CD4-positive, alpha-beta T cell treated with Interleukin-2 at 100 ng/mL for 4 hours (primary cell): ENCODE data around the gene RPS14.
"Not testable (repeated sequence)": the region's sequence is repeated elsewhere in the genome, so short reads cannot be mapped to it uniquely, and the experiment has no call there.

Experiments
- DNase-seq: peaks from one replicate; pipeline ENCODE4 v3.0.0-alpha.2; 2020; ENCODE audit warnings: low spot score

The RPS14 gene

DNA sequence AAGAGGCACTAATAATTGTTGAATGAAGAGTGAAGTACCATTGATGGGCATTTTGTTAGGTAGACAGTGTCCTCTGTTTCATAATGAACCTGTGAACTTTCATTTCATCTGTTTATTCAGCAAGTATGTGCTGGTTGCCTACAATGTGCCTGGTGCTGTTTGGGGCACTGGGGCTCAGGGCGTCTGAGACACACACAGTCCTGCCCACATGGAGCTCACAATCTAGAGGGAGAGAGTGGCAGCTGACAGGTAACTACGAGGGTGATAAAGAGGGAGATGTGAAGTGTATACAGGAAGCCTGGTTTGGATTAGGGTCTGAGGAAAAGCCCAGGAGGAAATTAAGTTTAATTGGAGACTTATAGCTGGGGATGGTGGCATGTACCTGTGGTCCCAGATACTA is 29.9 kb upstream of the RPS14 start:
- no peak for DNase-seq

DNA sequence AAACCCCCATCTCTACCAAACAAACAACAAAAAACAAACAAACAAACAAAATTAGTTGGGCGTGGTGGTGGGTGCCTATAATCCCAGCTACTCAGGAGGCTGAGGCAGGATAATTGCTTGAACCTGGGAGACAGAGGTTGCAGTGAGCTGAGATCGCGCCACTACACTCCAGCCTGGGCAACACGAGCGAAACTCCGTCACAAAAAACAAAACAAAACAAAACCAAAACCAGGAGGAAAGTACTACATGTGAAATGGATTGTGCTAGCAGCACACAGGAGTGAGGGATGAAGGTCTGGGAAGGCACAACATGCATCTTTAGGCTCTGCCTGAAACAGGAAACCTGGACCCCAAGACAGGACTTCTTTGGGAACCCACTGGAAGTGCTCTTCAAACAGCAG is 27.0 kb upstream of the RPS14 start:
- DNase-seq, result not testable (repeated sequence)

DNA sequence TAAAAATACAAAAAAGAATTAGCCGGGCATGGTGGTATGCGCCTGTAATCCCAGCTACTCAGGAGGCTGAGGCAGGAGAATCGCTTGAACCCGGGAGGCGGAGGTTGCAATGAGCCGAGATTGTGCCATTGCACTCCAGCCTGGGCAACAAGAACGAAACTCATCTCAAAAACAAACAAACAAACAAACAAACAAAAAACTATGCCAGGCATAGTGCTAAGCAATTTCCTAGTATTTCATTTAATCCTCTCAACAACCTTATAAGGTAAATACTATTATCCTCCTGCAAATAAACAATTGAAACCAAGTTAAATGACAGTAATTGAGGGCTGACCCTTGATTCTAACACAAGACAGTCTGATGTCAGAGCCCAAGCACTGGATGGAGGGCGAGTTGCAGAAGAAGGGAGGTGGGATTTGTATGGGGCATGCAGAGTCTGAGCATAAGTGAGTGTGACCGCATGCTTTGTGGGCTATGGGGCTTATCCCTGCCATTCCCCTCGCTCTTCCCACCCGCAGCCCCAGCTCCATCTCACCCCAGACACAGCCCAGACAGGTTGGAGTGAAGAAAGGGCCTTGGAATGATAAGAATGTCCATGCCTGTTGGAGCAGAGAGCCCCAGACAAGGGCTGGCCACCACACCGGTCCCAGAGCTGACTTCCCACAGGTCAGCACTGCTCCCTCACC is 24.3 kb upstream of the RPS14 start:
- no peak for DNase-seq

DNA sequence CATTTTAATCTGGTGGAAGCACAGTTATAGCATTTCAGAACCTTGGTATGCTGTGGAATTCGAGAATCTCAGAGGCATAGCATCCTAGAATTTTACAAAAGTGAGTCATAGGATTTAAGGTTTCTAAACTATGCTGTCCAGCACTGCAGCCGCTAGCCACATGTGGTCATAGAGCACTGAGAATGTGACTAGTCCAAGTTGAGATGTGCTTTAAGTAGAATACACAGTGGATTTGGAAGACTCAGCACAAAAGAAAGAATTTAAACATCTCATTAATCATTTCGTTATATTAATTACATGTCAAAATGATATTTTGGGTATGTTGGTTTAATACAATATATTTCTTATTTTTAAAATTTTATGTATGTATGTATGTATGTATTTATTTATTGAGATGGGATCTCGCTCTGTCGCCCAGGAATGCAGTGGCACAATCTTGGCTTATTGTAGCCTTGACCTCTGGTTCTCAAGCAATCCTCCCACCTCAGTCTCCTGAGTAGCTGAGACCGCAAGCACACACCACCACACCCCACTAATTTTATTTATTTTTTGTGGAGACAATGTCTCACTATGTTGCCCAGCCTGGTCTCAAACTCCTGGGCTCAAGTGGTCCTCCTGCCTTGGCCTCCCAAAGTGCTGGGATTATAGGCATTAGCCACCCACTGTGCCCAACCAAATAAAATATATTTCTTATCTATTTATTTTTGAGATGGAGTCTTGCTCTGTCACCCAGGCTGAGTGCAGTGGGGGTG is 20.4 kb upstream of the RPS14 start:
- DNase-seq, result no peak

DNA sequence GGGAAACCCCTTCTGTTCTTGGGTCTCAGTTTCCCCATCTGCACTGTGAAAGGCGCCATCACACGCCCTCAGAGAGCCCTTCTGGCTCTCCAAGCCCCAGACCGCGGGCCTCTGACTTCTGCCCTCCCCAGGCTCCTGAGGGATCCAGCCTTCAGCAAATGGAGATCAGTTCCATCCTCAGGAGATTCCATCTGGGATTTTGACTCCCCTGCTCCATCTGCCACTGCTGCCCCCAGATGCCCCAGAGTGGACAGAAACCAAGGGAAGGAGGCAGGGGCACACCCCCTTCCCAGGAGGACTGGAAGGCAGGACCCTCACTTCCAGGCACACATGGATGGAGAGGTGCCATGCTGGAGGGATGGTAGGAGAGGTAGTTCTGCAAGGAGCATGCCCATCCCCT is 18.7 kb upstream of the RPS14 start:
- no peak for DNase-seq

DNA sequence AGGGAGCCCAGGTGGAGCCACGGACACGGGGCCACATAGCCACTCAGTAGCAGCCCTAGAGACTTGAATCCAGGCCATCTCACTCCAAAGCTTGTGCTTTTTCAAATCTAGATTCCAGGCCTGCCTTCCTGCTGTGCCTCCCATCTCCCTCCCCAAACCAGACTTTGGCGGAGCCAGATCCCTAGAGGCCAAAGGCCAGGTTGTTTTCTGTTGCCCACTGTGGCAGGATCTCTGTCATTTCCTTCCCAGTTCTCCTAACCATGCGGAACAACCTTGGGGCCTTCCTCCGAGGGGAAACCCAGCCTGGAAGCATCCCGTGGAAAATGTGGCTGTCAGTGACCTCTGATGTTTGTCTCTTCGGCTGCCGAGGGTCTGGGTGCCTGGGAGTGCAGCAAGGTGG is 16.4 kb upstream of the RPS14 start:
- no peak for DNase-seq

DNA sequence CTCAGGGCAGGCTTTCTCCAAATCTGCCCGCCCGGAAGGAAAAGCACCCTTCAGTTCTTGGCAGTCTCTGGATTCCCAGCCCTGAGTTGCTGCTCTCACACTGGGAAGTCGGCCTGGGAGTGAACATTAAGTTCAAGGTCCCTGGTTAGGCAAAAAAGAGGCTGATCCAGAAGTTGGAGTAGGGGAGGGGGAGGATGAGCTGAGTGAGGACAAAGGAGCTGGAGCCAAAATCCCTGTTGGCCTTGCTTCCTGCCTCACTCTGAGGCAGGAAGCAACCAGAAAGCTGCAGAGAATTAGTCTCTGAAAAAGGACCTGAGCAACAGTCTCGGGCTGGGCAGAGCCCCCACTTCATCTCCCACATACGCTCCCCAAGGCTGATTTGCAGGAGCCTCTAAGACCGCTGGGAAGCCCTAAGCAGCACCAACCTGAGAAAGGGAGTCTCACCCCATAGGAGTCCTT is 15.0 kb upstream of the RPS14 start:
- DNase-seq, result no peak

DNA sequence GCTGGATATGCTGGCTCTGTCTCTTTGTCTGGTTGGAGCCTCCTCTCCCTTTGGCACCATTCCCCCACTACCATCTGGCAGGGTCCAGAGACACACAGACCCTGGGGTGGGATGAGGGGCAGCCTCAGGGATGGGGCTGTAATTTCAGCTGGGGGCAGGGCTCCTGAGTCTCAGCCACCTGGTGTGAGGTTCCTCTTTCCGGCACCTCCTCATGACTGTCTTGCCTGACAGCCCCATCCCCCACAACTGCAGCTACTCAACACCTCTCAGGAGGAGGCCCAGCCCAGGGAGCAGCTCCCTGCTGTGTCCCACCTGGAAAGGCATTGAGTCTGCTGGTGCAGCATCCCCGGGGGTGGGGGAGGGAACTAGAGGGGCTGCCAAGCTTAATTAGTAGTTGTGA is 11.7 kb upstream of the RPS14 start:
- DNase-seq, result no peak

DNA sequence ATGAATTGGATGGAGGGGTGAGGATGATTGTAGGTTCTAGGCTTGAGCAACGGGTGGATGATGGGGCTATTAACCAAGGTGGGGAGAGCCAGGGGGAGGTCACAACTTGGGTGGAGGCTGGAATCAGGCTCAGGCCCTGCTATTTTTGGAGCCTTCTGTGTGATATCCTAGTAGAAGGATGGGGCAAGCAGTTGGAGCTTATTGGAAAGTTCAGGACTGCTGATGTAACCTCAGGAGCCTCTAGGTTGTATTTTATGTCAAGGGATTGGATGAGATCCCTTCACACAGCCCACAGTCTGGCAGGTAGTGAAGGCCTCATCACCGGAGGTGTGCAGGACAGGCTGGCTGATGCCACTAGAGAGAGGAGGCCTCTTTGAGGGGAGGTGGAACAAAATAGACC is 11.2 kb upstream of the RPS14 start:
- no peak for DNase-seq

DNA sequence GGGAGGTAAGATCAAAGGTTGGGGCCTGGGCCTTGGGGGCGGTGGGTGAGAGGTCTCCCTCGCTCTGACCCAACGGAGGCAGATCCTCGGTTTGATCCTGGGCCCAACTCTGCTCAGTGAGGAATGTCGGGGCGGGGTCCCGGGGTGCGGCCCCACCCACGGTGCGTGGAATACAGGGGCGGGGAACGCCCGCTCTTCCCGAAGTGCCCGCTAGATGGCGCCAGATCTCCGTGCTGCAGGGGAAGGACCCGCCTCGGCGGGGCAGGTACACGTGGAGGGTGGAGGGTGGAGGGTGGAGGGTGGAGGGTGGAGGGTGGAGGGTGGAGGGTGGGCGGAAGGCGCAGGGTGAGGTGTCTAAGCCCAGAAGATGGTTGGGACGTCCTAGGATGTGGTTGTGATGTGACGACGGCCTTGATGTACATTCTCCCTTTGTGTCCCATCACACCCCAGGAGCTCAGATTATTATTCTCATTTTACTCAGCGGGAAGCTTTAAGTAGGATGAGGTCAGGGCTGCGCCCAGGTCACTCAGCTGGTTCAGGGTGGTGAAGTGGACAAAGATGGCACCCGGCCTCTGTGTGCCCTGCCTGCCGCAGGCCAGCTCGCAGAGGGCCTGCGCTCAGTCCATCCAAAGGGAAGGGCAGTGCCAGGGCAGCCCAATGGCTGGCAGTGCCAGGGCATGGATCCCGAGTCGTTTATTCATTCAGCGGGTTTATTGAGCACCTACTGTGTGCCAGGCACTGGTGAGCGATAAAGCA is 9.4 kb upstream of the RPS14 start:
- DNase-seq, result peak; percentile 88

DNA sequence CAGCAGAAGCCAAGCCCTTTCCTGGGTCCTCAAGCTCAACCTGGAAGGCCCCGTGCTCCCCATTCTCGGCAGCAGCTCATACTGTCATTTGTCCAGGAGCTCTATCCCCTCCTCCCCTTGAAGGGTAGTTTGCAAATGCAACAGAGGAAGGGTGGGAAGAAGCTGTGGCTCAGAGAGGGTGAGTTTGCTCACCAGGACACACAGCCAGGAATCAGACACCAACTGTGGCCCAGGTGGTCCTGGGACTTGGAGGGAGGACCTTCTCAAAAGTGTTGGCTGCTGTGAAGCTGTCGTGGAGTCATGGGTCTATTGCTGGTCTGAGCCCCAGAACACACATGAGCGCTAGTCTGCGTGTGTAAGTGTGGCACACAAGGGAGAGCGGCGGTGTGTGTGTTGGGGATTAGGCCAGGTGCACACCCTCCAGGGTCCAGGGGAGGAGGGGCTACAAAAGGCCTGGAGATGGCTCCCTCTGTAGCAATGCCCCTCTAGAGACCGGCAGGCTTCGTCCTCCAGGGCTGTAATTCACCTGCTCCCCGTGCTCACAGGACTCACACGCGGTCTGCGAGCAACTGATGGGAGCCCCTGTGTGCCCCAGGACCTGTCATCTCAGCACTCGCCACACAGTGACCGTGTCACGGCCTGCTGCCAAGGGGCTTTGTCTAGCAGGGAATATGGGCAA is 8.2 kb upstream of the RPS14 start:
- DNase-seq, result no peak

DNA sequence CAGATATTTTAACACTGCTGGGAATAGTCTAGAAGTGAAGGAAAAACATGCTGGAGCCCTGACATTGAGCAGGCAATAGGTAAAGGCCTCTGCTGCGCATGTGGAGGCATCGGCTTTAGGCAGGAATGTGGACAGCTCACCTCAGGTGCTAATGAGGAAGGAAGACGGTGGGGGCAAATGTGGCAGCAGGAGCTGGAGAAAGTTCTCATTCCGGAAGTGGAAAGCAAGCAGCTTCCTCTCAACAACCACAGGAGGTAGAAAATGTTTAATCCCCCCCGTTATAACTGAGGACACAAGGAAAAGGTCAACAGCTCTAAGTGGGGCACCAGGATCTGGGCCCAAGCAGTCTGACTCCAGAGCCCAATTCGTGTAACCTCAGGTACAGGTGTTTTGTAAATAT is 7.6 kb upstream of the RPS14 start:
- DNase-seq, result no peak

DNA sequence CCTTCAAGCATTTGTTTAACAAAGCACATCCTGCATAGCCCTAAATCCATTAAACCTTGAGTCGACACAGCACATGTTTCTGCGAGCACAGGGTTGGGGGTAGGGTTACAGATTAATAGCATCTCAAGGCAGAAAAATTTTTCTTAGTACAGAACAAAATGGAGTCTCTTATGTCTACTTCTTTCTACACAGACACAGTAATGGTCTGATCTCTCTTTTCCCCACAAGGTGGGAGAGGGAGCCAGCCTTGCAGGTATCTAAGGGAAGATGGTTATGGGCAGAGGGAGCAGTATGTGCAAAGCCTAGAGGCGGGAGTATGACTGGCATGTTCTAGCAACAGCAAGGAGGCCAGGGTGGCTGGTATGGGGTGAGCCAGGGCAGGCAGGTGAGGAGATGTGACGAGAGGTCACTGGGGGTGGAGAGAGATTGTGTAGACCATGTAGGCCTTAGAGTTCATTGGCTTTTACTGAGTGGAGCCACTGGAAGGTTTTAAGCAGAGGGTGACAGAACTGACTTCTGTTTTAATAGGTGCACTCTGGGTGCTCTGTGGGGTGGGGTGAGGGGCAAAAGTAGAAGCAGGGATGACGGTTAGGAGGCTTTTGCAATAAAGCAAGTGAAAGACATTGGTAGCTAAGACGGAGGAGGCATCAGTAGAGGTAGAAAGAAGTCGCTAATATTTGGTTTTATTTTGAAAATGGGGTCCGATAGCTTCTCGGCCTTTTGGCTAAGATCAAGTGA is 5.1 kb upstream of the RPS14 start:
- no peak for DNase-seq

DNA sequence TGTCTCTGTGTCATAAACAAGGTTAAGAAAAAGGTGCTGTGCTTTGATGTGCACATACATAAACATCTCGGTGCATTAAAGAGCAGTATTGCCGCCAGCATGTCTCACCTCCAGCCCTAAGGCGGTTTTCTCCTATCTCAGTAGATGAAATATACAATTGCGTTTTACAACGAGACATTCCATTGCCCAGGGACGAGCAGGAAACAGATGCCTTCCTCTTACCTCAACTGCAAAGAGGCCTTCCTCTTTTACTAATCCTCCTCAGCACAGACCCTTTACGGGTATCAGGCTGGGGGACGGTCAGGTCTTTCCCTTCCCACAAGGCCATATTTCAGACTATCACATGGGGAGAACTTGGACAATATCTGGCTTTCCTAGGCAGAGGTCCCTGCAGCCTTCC is 4.5 kb upstream of the RPS14 start:
- not testable (repeated sequence) for DNase-seq

DNA sequence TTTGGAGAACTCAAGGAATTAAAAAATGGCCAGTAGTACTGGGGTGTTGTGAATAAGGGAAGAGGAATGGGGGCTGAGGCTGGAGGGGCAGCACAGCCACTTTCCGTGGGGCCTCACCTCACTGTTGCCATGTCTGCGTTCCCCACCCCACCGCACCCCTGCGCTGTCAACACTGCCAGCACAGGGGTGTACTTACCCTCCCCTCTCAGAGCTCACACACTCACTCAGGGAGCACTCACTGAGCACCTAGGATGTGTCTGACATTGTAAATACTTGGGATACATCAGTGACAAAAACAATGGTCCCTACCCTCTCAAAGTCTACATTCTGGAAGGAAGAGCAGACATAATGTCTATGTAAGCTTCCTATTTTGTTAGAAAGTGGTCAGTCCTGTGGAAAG is 3.4 kb upstream of the RPS14 start:
- no peak for DNase-seq

DNA sequence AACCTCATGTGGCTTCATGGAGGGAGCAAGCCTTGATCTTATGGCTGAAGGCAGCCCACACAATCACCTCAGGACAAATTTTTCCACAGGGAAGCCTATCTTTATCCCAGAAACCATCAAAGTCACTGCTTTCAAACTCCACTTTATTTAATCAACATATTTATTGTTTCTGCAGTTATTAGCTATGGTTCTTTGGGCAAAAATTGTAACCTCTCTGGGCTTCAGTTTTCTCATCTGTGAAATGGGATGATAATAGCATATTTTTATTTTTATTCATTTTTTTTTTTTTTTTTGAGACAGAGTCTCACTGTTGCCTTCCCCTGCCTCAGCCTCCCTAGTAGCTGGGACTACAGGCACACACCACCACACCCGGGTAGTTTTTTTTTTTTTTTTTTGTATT is 2.1 kb upstream of the RPS14 start:
- no peak for DNase-seq

DNA sequence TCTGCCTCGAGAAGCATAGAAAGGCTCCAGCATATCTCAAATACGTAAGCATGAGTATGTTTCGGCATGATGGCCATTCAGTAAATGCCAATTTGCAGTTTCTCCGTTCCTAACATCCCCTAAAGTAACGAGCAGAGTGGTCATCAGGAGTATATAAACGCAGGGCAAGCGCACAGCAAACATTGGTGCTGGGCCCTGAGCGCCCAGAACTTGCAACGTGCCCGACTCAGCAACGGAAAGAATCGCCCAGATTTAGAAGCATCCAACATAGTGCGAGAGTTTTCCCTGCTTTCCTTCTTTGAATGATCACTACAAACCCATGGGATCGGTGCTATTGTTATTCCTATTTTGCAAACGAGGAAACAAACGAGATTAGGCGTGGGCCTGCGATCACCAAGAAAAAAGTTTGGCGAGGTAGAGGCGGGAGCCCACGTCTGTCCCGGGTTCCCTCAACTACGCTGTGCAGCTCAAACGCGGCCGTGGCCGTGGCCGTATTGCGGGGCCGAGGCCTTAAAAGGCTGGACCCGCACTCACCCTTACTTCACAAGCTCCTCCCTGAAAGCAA is 505 bp downstream of the RPS14 start:
- DNase-seq, result no peak

DNA sequence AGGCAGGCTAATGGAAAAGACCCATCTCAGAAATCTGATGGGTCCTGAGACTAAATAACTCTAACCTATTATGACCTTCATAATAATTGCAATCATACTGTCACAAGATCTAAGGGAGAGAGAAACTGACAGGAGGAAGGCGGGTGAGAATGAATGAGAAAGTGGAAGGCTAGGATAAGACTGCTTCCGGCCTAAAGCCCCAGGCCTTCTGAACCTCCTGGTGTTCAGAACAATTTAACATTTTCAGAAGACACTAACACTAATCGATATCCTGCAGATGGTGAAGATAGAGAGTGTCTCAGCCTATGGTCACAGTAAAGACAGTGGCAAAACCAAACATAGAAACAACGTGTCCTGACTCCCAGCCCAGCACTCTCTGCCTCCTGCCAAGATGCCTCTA is 1.2 kb downstream of the RPS14 start:
- DNase-seq, result no peak

DNA sequence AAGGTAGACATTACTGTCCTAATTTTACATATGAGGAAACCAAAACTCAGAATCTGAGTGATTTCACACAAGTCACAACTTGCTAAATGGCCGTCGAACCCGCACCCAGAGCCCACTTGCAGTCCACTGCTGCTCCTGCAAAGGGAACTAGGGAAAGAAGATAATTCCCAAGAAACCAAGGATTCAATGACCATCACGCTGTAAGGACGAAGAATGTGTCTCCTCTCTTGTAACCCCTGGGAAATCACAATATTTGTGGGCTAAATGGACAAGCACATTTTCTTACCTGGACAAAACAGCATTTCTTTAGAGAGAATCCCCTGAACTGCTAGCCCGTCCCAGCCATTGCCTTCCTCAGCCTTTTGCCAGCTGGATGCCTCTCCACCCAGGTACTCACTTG is 2.4 kb downstream of the RPS14 start:
- no peak for DNase-seq

DNA sequence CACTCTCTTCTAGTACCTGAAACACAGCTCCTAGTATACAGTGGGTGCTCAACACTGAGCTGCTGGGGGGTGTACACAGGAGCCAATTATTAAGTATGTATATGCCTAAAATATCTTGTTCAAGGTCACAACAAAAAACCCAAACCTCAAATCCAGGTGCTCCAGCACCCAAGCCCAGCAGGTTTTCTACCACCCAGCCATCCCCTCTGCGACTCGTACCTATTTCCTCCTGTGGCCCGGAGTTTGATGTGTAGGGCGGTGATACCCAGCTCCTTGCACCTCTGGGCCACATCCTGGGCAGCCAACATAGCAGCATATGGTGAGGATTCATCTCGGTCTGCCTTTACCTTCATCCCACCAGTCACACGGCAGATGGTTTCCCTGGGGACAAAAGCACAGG is 3.0 kb downstream of the RPS14 start:
- DNase-seq, result no peak

DNA sequence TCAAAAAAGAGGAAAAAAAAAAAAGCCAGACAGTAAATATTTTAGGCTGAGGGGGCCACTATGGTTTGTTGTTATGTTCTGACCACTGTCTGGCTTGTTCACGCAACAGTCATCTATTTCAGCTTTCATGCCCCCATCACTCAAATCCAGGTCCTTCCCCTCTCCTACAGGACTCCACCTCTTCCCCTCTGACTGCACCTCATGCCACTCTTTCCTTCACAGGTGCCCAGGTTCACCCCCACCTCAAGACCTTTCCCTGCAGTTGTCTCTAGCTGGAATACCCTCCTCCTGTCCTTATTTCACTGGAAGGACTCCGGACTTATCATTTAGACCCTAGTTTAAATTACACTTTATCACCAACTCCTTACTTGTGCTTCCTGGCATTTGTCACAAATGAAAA is 3.5 kb downstream of the RPS14 start:
- no peak for DNase-seq

DNA sequence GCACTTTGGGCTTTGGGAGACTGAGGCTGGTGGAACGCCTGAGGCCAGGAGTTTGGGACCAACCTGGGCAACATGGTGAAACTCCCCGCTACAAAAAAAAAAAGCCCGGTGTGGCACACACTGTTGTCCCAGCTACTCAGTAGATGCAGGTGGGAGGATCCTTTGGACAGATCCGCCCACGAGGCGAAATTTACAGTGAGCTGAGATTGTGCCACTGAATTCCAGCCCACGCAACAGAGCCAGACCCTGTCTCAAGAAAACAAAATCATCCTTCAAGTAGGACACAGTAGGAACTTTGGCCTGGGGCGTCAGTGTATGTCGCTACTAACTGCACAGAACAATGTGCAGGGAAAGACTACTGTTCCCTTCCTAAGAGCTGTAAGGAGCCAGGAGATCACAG is 4.8 kb downstream of the RPS14 start:
- no peak for DNase-seq
